Osteocyte (in vitro differentiated cells): ENCODE data around the gene LRRC31. TPM values are rescaled to one million over a fixed set of nuclear protein-coding genes. Genes with fewer than 3 reads are reported as not detected.

Experiments used
- DNase-seq: peaks from one replicate; pipeline ENCODE4 v3.0.0; 2021; ENCODE audit warnings: mixed read lengths; ENCODE audit not compliant: unreplicated experiment; ENCODE audit errors: extremely low spot score
- H3K27ac Mint-ChIP-seq: one replicate; pipeline ENCODE4 v1.8.0; 2021; ENCODE audit warnings: mild to moderate bottlenecking, mixed read lengths; ENCODE audit not compliant: unreplicated experiment
- H3K27me3 Mint-ChIP-seq: one replicate; pipeline ENCODE4 v1.8.0; 2021; ENCODE audit warnings: mixed read lengths; ENCODE audit not compliant: unreplicated experiment
- H3K36me3 Mint-ChIP-seq: one replicate; pipeline ENCODE4 v1.8.0; 2021; ENCODE audit warnings: mixed read lengths; ENCODE audit not compliant: unreplicated experiment
- H3K4me1 Mint-ChIP-seq: one replicate; pipeline ENCODE4 v1.8.0; 2021; ENCODE audit warnings: mixed read lengths; ENCODE audit not compliant: unreplicated experiment
- H3K4me3 Mint-ChIP-seq: one replicate; pipeline ENCODE4 v1.8.0; 2021; ENCODE audit warnings: mild to moderate bottlenecking, moderate library complexity, mixed read lengths; ENCODE audit not compliant: unreplicated experiment
- H3K9me3 Mint-ChIP-seq: one replicate; pipeline ENCODE4 v1.8.0; 2021; ENCODE audit warnings: mixed read lengths; ENCODE audit not compliant: unreplicated experiment
- CTCF ChIP-seq: fragments of 200-600 bp; sonication (generic); IDR thresholded peaks from 2 replicates; pipeline ENCODE4 v1.5.0; 2021; ENCODE audit warnings: antibody characterized with exemption, mild to moderate bottlenecking, moderate library complexity
- total RNA-seq: library from RNA; stranded (reverse); gene quantifications from 2 replicates; pipeline ENCODE4 v1.2.1, GENCODE V29; 2021

Gene LRRC31
- total RNA-seq, 1 donor from 2014 or later = not detected

- Mint-ChIP-seq H3K4me3 (no peak overlapping the region), H3K27me3 (peaks cover 10% of the 10 kb centered on the region), H3K27ac (no peak overlapping the region), H3K36me3 (no peaks in the 10 kb centered on the region), H3K4me1 (no peaks in the 10 kb centered on the region), H3K9me3 (no peaks in the 10 kb centered on the region)
- DNase-seq = no peak
- no peak for TF ChIP-seq CTCF
Measured at GRCh38 chr3:169879845-169880575, 10.3 kb upstream of the LRRC31 start.

GRCh38 chr3:169879013-169879557 lies 9.3 kb upstream of the LRRC31 start:
- DNase-seq = no peak
- H3K9me3 Mint-ChIP-seq = no peaks in the 10 kb centered on the region
- H3K4me1 Mint-ChIP-seq = no peaks in the 10 kb centered on the region
- no peak overlapping the region for H3K4me3 Mint-ChIP-seq
- no peak overlapping the region for H3K27ac Mint-ChIP-seq
- H3K27me3 Mint-ChIP-seq = peaks cover 10% of the 10 kb centered on the region
- H3K36me3 Mint-ChIP-seq = no peaks in the 10 kb centered on the region
- no peak for TF ChIP-seq CTCF

DNA sequence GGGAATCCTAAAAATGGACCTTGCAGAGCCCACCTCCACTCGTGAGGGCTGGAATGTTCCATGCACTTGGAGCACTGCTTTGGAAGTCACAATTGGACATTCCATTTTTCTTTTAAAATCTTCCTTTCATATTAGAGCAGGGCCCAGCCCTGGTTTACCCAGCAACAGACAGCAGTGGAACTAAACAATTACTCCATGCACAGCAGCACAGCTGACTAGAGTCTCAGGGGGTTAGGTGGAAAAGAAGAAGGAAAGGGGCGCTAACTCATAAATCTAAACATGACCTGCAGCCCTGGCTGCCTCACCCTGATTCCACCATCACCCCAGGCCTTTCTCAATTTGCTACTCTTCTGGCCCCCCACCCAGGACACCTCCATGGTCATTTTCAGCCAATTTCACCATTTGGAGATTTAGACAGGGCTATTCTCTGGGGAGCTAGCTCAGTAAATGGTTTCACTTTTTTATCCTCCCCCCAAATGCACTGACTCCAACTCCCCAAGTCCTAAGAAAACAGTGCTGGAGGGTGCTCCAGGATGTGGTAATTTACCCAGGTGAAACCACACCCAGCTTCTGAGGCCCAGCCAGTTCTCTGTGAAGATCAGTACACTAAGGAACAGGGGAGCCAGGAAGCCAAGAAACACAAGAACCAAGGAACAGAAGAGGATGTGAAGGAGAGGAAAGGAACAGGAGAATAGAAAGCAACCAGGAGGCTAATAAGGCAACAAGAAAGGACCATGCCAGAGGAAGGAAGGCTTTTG lies 1.6 kb upstream of the LRRC31 start:
- H3K4me1 Mint-ChIP-seq = peaks cover 9% of the 10 kb centered on the region
- peaks cover 20% of the 10 kb centered on the region for H3K27me3 Mint-ChIP-seq
- H3K36me3 Mint-ChIP-seq = no peaks in the 10 kb centered on the region
- H3K9me3 Mint-ChIP-seq = no peaks in the 10 kb centered on the region
- no peak overlapping the region for H3K27ac Mint-ChIP-seq
- no peak overlapping the region for H3K4me3 Mint-ChIP-seq
- no peak for TF ChIP-seq CTCF
- DNase-seq = no peak

DNA sequence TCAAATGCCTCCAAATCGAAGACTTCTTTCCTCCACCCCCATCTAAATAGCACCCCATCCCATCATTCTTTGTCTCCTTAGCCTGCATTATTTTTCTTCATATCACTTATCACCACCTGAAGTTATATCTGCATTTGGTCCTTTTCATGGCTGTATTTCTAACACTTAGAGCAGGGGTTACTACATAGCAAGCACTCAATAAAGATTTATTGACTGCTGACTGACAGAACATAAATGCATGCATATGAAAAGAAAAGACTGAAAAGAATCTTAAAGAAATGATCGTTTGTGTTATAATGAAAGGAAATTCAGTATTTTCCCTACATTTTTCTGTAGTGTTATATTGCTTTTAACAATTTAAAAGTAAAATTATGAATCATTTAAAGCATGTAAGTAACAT lies 1.4 kb downstream of the LRRC31 start:
- TF ChIP-seq CTCF = no peak
- Mint-ChIP-seq H3K9me3 (no peaks in the 10 kb centered on the region), H3K4me1 (peaks cover 11% of the 10 kb centered on the region), H3K36me3 (no peaks in the 10 kb centered on the region), H3K27ac (no peak overlapping the region), H3K27me3 (peaks cover 12% of the 10 kb centered on the region), H3K4me3 (no peak overlapping the region)
- DNase-seq = no peak

GRCh38 chr3:169867584-169868210 lies 2.0 kb downstream of the LRRC31 start:
- Mint-ChIP-seq H3K9me3 (no peaks in the 10 kb centered on the region), H3K27me3 (peaks cover 12% of the 10 kb centered on the region), H3K36me3 (no peaks in the 10 kb centered on the region), H3K27ac (no peak overlapping the region), H3K4me3 (no peak overlapping the region), H3K4me1 (peaks cover 11% of the 10 kb centered on the region)
- no peak for DNase-seq
- TF ChIP-seq CTCF = no peak
